PC-3 (cell line): ENCODE data around the gene CYP4F22. TPM values are rescaled to one million over a fixed set of nuclear protein-coding genes. Genes with fewer than 3 reads are reported as not detected.

Experiments used
- ATAC-seq: fragments of 200-7000 bp; cut with Tn5 transposase; 2 replicates; pipeline ENCODE4 v1.9.1; 2020; ENCODE audit warnings: mild to moderate bottlenecking, moderate library complexity
- BruUV-seq: library from RNA; stranded (reverse); fragments of 400-500 nt; replicated peaks from 2 replicates; lab custom pipeline; 2021; lab: Mats Ljungman, UMichigan
- CTCF ChIA-PET: fragments of 300-600 bp; sonication (Branson Sonifier 250); formaldehyde crosslinking; loops from one replicate; lab custom pipeline; 2022; ENCODE audit warnings: antibody characterized with exemption; lab: Charles Lee
- POLR2A ChIA-PET: fragments of 300-600 bp; sonication (Branson Sonifier 250); formaldehyde crosslinking; loops from one replicate; lab custom pipeline; 2022; ENCODE audit warnings: antibody characterized with exemption; ENCODE audit not compliant: unreplicated experiment; lab: Charles Lee
- DNase-seq: peaks from one replicate; pipeline ENCODE4 v3.0.0-alpha.2; 2015
- H2AFZ ChIP-seq: fragments of 300-600 bp; sonication (generic); 2 replicates; pipeline ENCODE4 v1.6.0; 2016; ENCODE audit warnings: antibody characterized with exemption, low read length
- H3F3A ChIP-seq: fragments of 300-600 bp; sonication (generic); one replicate; pipeline ENCODE4 v1.6.0; 2017; ENCODE audit warnings: antibody characterized with exemption, low read length, control low read depth, mild to moderate bottlenecking; ENCODE audit not compliant: unreplicated experiment
- H3K27ac ChIP-seq: fragments of 300-600 bp; sonication (generic); 2 replicates; pipeline ENCODE4 v1.5.1; 2016; ENCODE audit warnings: mild to moderate bottlenecking, low read length
- H3K27me3 ChIP-seq: fragments of 300-600 bp; sonication (generic); 2 replicates; pipeline ENCODE4 v1.6.1; 2016; ENCODE audit warnings: low read length, mixed read lengths
- H3K36me3 ChIP-seq: fragments of 300-600 bp; sonication (generic); 2 replicates; pipeline ENCODE4 v1.6.1; 2016; ENCODE audit warnings: low read depth, mixed run types, low read length, mixed read lengths
- H3K4me1 ChIP-seq: fragments of 300-600 bp; sonication (generic); 2 replicates; pipeline ENCODE4 v1.5.1; 2016; ENCODE audit warnings: low read length; ENCODE audit not compliant: insufficient read depth
- H3K4me2 ChIP-seq: fragments of 300-600 bp; sonication (generic); 2 replicates; pipeline ENCODE4 v1.6.0; 2016; ENCODE audit warnings: low read length
- H3K4me3 ChIP-seq: fragments of 300-600 bp; sonication (generic); 2 replicates; pipeline ENCODE4 v1.5.1; 2016; ENCODE audit warnings: mild to moderate bottlenecking, low read length, mixed read lengths
- H3K79me2 ChIP-seq: fragments of 300-600 bp; sonication (generic); 2 replicates; pipeline ENCODE4 v1.6.1; 2017; ENCODE audit warnings: low read length, mixed read lengths
- H3K9ac ChIP-seq: fragments of 300-600 bp; sonication (generic); 2 replicates; pipeline ENCODE4 v1.6.0; 2016; ENCODE audit warnings: mild to moderate bottlenecking, low read length
- H3K9me2 ChIP-seq: fragments of 300-600 bp; sonication (generic); replicated peaks from 2 replicates; pipeline ENCODE4 v1.6.1; 2016; ENCODE audit warnings: mixed run types, low read length, mixed read lengths
- H3K9me3 ChIP-seq: fragments of 300-600 bp; sonication (generic); 2 replicates; pipeline ENCODE4 v1.6.1; 2016; ENCODE audit warnings: low read length, mixed read lengths
- H4K20me1 ChIP-seq: fragments of 300-600 bp; sonication (generic); 2 replicates; pipeline ENCODE4 v1.6.1; 2016; ENCODE audit warnings: low read length, mixed read lengths
- CTCF ChIP-seq: fragments of 300-600 bp; sonication (generic); conservative IDR thresholded peaks from 2 replicates; pipeline ENCODE4 v1.5.1; 2017; ENCODE audit warnings: antibody characterized with exemption, low read depth, mild to moderate bottlenecking, low read length
- EZH2 ChIP-seq: fragments of 300-600 bp; sonication (generic); IDR thresholded peaks from one replicate; pipeline ENCODE4 v1.6.1; 2017; ENCODE audit warnings: antibody characterized with exemption, mild to moderate bottlenecking, low read length; ENCODE audit not compliant: unreplicated experiment
- EZH2phosphoT487 ChIP-seq: fragments of 300-600 bp; sonication (generic); IDR thresholded peaks from 2 replicates; pipeline ENCODE4 v1.6.1; 2018; ENCODE audit warnings: mild to moderate bottlenecking, antibody characterized with exemption, low read length, borderline replicate concordance
- intact Hi-C: fragments of 100-400 bp; cut with micrococcal nuclease; formaldehyde crosslinking; loops from 2 replicates; pipeline ENCODE4 v1.9.0; 2023
- total RNA-seq: library from RNA; depleted of rRNA; stranded (reverse); fragments of >200 nt; gene quantifications from 2 replicates; pipeline ENCODE4 v1.2.3, GENCODE V29; 2014

CYP4F22 gene
- total RNA-seq, 1 experiment from 2014 or later: 0.07 TPM

- no peaks in the 10 kb centered on the region for H3K4me1 ChIP-seq
- no peaks in the 10 kb centered on the region for H3K9me3 ChIP-seq
- no peak overlapping the region for H2AFZ ChIP-seq
- H3K4me3 ChIP-seq: no peak overlapping the region
- no peaks in the 10 kb centered on the region for H3K9me2 ChIP-seq
- H3K79me2 ChIP-seq: no peaks in the 10 kb centered on the region
- H4K20me1 ChIP-seq: no peaks in the 10 kb centered on the region
- CTCF ChIA-PET: no interaction called here
- DNase-seq: no peak
- peaks cover 32% of the 10 kb centered on the region for H3K27me3 ChIP-seq
- BruUV-seq: no TSS peak
- no peak for ATAC-seq
- no peak overlapping the region for H3K9ac ChIP-seq
- no peaks in the 10 kb centered on the region for H3F3A ChIP-seq
- POLR2A ChIA-PET: no interaction called here
- intact Hi-C loops: loop anchor here (2.0 kb wide), 1 partner anchor 227 kb away; no protein-coding TSS in a partner anchor
- H3K36me3 ChIP-seq: no peaks in the 10 kb centered on the region
- H3K27ac ChIP-seq: no peak overlapping the region
- no peak for TF ChIP-seq CTCF
- no peak overlapping the region for H3K4me2 ChIP-seq
Measured at GRCh38 chr19:15584095-15584494, 75.8 kb downstream of the CYP4F22 start.

GRCh38 chr19:15584541-15585115, 76.3 kb downstream of the CYP4F22 start:
- ChIA-PET CTCF (no interaction called here), POLR2A (no interaction called here)
- Histone ChIP-seq H3K27ac (no peak overlapping the region), H4K20me1 (no peaks in the 10 kb centered on the region), H2AFZ (no peak overlapping the region), H3K9me3 (no peaks in the 10 kb centered on the region), H3K4me1 (no peaks in the 10 kb centered on the region), H3K36me3 (no peaks in the 10 kb centered on the region), H3K4me2 (no peak overlapping the region), H3K9ac (no peak overlapping the region), H3K9me2 (no peaks in the 10 kb centered on the region), H3K79me2 (no peaks in the 10 kb centered on the region), H3K27me3 (peaks cover 32% of the 10 kb centered on the region), H3F3A (no peaks in the 10 kb centered on the region), H3K4me3 (no peak overlapping the region)
- DNase-seq: peak; percentile 80
- no TSS peak for BruUV-seq
- TF ChIP-seq CTCF (peak; percentile 93), EZH2phosphoT487 (no peak)
- intact Hi-C loops: loop anchor here (2.0 kb wide), 1 partner anchor 226 kb away; no protein-coding TSS in a partner anchor
- peak; percentile 94 for ATAC-seq

GRCh38 chr19:15587663-15588062, 79.3 kb downstream of the CYP4F22 start:
- DNase-seq (no peak), ATAC-seq (no peak)
- no peaks in the 10 kb centered on the region for H3F3A ChIP-seq
- intact Hi-C loops: no loop called here
- no TSS peak for BruUV-seq
- H3K27ac ChIP-seq: no peak overlapping the region
- no peaks in the 10 kb centered on the region for H3K9me2 ChIP-seq
- H2AFZ ChIP-seq: no peak overlapping the region
- H4K20me1 ChIP-seq: no peaks in the 10 kb centered on the region
- H3K4me1 ChIP-seq: no peaks in the 10 kb centered on the region
- no peak overlapping the region for H3K9ac ChIP-seq
- no peak overlapping the region for H3K4me2 ChIP-seq
- CTCF ChIA-PET: interaction anchor here (0.5 to 0.7 kb wide), 2 partner anchors 470 to 496 kb away, joined by 3 to 6 read pairs; no protein-coding TSS in a partner anchor
- peaks cover 9% of the 10 kb centered on the region for H3K27me3 ChIP-seq
- no peaks in the 10 kb centered on the region for H3K79me2 ChIP-seq
- H3K9me3 ChIP-seq: no peaks in the 10 kb centered on the region
- H3K4me3 ChIP-seq: no peak overlapping the region
- TF ChIP-seq EZH2: no peak
- no peak for TF ChIP-seq EZH2phosphoT487
- no peak for TF ChIP-seq CTCF
- POLR2A ChIA-PET: no interaction called here
- no peaks in the 10 kb centered on the region for H3K36me3 ChIP-seq
